Esophagus muscularis mucosa (tissue), 3 donors: ENCODE data around the gene ANKS3.

Experiments
- CTCF ChIP-seq, 3 experiments: fragments of 200-600 bp in 2 of 3; fragments of 450-650 bp in 1 of 3; sonication (generic) in 2 of 3; IDR thresholded peaks; one replicate each; pipeline ENCODE4 v1.5.1; 2017 to 2019; ENCODE audit warnings: antibody characterized with exemption in 3 of 3, mild to moderate bottlenecking in 2 of 3, moderate library complexity in 1 of 3
- POLR2A ChIP-seq: fragments of 450-650 bp; IDR thresholded peaks from one replicate; pipeline ENCODE4 v1.6.1; 2017; ENCODE audit warnings: antibody characterized with exemption, moderate library complexity, mild to moderate bottlenecking, low read depth
- POLR2AphosphoS5 ChIP-seq, 2 donors: sonication (generic); formaldehyde crosslinking; IDR thresholded peaks; one replicate each; pipeline ENCODE4 v1.6.1; 2017; ENCODE audit warnings: antibody characterized with exemption in 2 of 2

- TF ChIP-seq POLR2AphosphoS5 (IDR thresholded peaks at IDR 0.05): no peak
- no peak for TF ChIP-seq CTCF (IDR thresholded peaks at IDR 0.05)
- no peak for TF ChIP-seq POLR2A
These were observed 57.9 kb downstream of the ANKS3 start for GRCh38 chr16:4675864-4676786.
